ENCODE results near the gene COL8A2. TPM values are rescaled to one million over a fixed set of nuclear protein-coding genes. Genes with fewer than 3 reads are reported as not detected.

COL8A2 gene
- total RNA-seq, 1 donor, result 11.0 TPM

GRCh38 chr1:36091698-36092097 lies 33.3 kb downstream of the COL8A2 start:
- H3K4me3 ChIP-seq (ENCODE audit: low read depth, low read length), result no peak overlapping the region
- DNase-seq (ENCODE audit: low read depth), result no peak
- TF ChIP-seq CTCF (IDR thresholded peaks at IDR 0.05; ENCODE audit: insufficient read depth, low read length), result no peak

GRCh38 chr1:36091141-36091540 lies 33.9 kb downstream of the COL8A2 start:
- DNase-seq (ENCODE audit: low read depth), result no peak
- no peak for TF ChIP-seq CTCF (IDR thresholded peaks at IDR 0.05; ENCODE audit: insufficient read depth, low read length)
- H3K4me3 ChIP-seq (ENCODE audit: low read depth, low read length), result no peak overlapping the region

- peak; percentile 55 for DNase-seq (ENCODE audit: low read depth)
- peak overlapping the region; percentile 90 for H3K4me3 ChIP-seq (ENCODE audit: low read depth, low read length)
- TF ChIP-seq CTCF (IDR thresholded peaks at IDR 0.05; ENCODE audit: insufficient read depth, low read length), result no peak
Observed at GRCh38 chr1:36089393-36090121, 35.5 kb downstream of the COL8A2 start.

GRCh38 chr1:36088577-36089392 lies 36.2 kb downstream of the COL8A2 start, which contains the start of gene ADPRS:
ADPRS (plus strand) TSS chr1:36088892; CDS start chr1:36088905, 13 bp downstream.
- peak; percentile 89 for DNase-seq (ENCODE audit: low read depth)
- peak within 1 kb of the TSS; percentile 90 for H3K4me3 ChIP-seq (ENCODE audit: low read depth, low read length)
- TF ChIP-seq CTCF (IDR thresholded peaks at IDR 0.05; ENCODE audit: insufficient read depth, low read length), result peak; percentile 78

- TF ChIP-seq CTCF (IDR thresholded peaks at IDR 0.05; ENCODE audit: insufficient read depth, low read length), result no peak
Observed at GRCh38 chr1:36088265-36088576, 36.8 kb downstream of the COL8A2 start.

GRCh38 chr1:36087233-36088123 lies 37.5 kb downstream of the COL8A2 start:
- DNase-seq (ENCODE audit: low read depth), result no peak
- no peak overlapping the region for H3K4me3 ChIP-seq (ENCODE audit: low read depth, low read length)
- TF ChIP-seq CTCF (IDR thresholded peaks at IDR 0.05; ENCODE audit: insufficient read depth, low read length), result no peak

More at GRCh38 chr1:36088265-36088576, 36.8 kb downstream of the COL8A2 start:
- H3K4me3 ChIP-seq (ENCODE audit: low read depth, low read length), result peak overlapping the region; percentile 90
- no peak for DNase-seq (ENCODE audit: low read depth)
